GM23248 (cell line): Measurements from ENCODE around the gene CCDC86.

Experiments
- EZH2 ChIP-seq: fragments of 200-600 bp; sonication (generic); IDR thresholded peaks from 2 replicates; pipeline ENCODE4 v1.6.1; 2018; ENCODE audit warnings: antibody characterized with exemption, mild to moderate bottlenecking; ENCODE audit not compliant: insufficient read depth, poor library complexity, severe bottlenecking
- EZH2phosphoT487 ChIP-seq: fragments of 200-600 bp; sonication (generic); IDR thresholded peaks from 2 replicates; pipeline ENCODE4 v1.6.1; 2018; ENCODE audit warnings: antibody characterized with exemption, moderate library complexity, mild to moderate bottlenecking, low read depth; ENCODE audit not compliant: insufficient read depth

GRCh38 chr11:60880643-60881282 lies 38.9 kb downstream of the CCDC86 start:
- TF ChIP-seq EZH2 = no peak
- TF ChIP-seq EZH2phosphoT487 = no peak
